Upper lobe of right lung (tissue), 1 donor: ENCODE results near the gene ARID5B. TPM values are rescaled to one million over a fixed set of nuclear protein-coding genes. Genes with fewer than 3 reads are reported as not detected.
"Not testable (repeated sequence)": the region's sequence is repeated elsewhere in the genome, so short reads cannot be mapped to it uniquely, and the experiment has no call there.

Source experiments
- ATAC-seq: fragments of 200-7000 bp; cut with Tn5 transposase; one replicate; pipeline ENCODE4 v1.9.1; 2020; ENCODE audit warnings: mild to moderate bottlenecking, moderate library complexity
- DNase-seq: peaks from one replicate; pipeline ENCODE4 v3.0.0-alpha.2; 2020
- H3K27ac ChIP-seq: fragments of 200-600 bp; one replicate; pipeline ENCODE4 v1.8.0; 2022
- H3K27me3 ChIP-seq: fragments of 200-600 bp; one replicate; pipeline ENCODE4 v1.8.0; 2022; ENCODE audit warnings: mild to moderate bottlenecking
- H3K36me3 ChIP-seq: fragments of 200-600 bp; one replicate; pipeline ENCODE4 v1.8.0; 2022
- H3K4me1 ChIP-seq: fragments of 200-600 bp; one replicate; pipeline ENCODE4 v1.8.0; 2022
- H3K4me3 ChIP-seq: fragments of 200-600 bp; one replicate; pipeline ENCODE4 v1.8.0; 2022; ENCODE audit warnings: mild to moderate bottlenecking
- H3K9me3 ChIP-seq: fragments of 200-600 bp; one replicate; pipeline ENCODE4 v1.8.0; 2022
- CTCF ChIP-seq: fragments of 200-600 bp; IDR thresholded peaks from one replicate; pipeline ENCODE4 v1.8.0; 2022; ENCODE audit warnings: antibody characterized with exemption
- intact Hi-C: fragments of 100-400 bp; cut with DNase I; formaldehyde crosslinking; loops from one replicate; pipeline ENCODE4 v1.11.0; 2022
- total RNA-seq: library from RNA; stranded (reverse); fragmentation: NEBNext Ultra II Directional; extraction: Animal tissue kit (Norgen Biotek cat#: 25700); gene quantifications from one replicate; pipeline ENCODE4 v1.2.1, GENCODE V29; 2021
- donor health status: DM: no; HTN: yes; CAD: no; lungs with severe emphysema.

Gene ARID5B
- total RNA-seq, 1 donor from 2014 or later: 34.1 TPM

GRCh38 chr10:61860964-61861758, 40.3 kb upstream of the ARID5B start:
- intact Hi-C loops: no loop called here
- Histone ChIP-seq H3K4me3 (no peak overlapping the region), H3K27me3 (no peaks in the 10 kb centered on the region), H3K36me3 (no peaks in the 10 kb centered on the region), H3K27ac (no peak overlapping the region), H3K4me1 (no peaks in the 10 kb centered on the region), H3K9me3 (no peaks in the 10 kb centered on the region)
- TF ChIP-seq CTCF: no peak
- DNase-seq (no peak), ATAC-seq (no peak)

- intact Hi-C loops: no loop called here
- no peak overlapping the region for H3K27ac ChIP-seq
- no peak for TF ChIP-seq CTCF
- no peak for DNase-seq
- H3K4me1 ChIP-seq: no peaks in the 10 kb centered on the region
- H3K27me3 ChIP-seq: no peaks in the 10 kb centered on the region
- no peak for ATAC-seq
- no peaks in the 10 kb centered on the region for H3K9me3 ChIP-seq
- no peak overlapping the region for H3K4me3 ChIP-seq
- no peaks in the 10 kb centered on the region for H3K36me3 ChIP-seq
Measured at GRCh38 chr10:61863981-61864380, 37.5 kb upstream of the ARID5B start.

- H3K36me3 ChIP-seq: no peaks in the 10 kb centered on the region
Measured at GRCh38 chr10:61866700-61867368, 34.7 kb upstream of the ARID5B start.

GRCh38 chr10:61867374-61867773, 34.1 kb upstream of the ARID5B start:
- ATAC-seq, intact Hi-C loops, H3K27me3 ChIP-seq, H3K9me3 ChIP-seq, H3K4me1 ChIP-seq, H3K36me3 ChIP-seq: not testable (repeated sequence)
- peak; percentile 62 for DNase-seq
- H3K4me3 ChIP-seq: peak overlapping the region; percentile 43
- peak overlapping the region; percentile 33 for H3K27ac ChIP-seq

More at GRCh38 chr10:61866700-61867368, 34.7 kb upstream of the ARID5B start:
- no peaks in the 10 kb centered on the region for H3K27me3 ChIP-seq
- H3K9me3 ChIP-seq: no peaks in the 10 kb centered on the region
- H3K27ac ChIP-seq: peak overlapping the region; percentile 33
- no peak for TF ChIP-seq CTCF
- ATAC-seq: no peak
- H3K4me1 ChIP-seq: no peaks in the 10 kb centered on the region
- peak overlapping the region; percentile 43 for H3K4me3 ChIP-seq
- intact Hi-C loops: no loop called here
- DNase-seq: no peak

GRCh38 chr10:61867817-61868216, 33.7 kb upstream of the ARID5B start:
- ATAC-seq, H3K9me3 ChIP-seq, H3K36me3 ChIP-seq, H3K4me1 ChIP-seq, H3K27me3 ChIP-seq, intact Hi-C loops: not testable (repeated sequence)
- DNase-seq: peak; percentile 84
- H3K4me3 ChIP-seq: peak overlapping the region; percentile 43
- H3K27ac ChIP-seq: peak overlapping the region; percentile 33

GRCh38 chr10:61869041-61869675, 32.3 kb upstream of the ARID5B start:
- Histone ChIP-seq H3K4me1 (no peaks in the 10 kb centered on the region), H3K36me3 (no peaks in the 10 kb centered on the region), H3K27me3 (no peaks in the 10 kb centered on the region), H3K4me3 (no peak overlapping the region), H3K9me3 (no peaks in the 10 kb centered on the region), H3K27ac (no peak overlapping the region)
- ATAC-seq (no peak), DNase-seq (no peak)
- no peak for TF ChIP-seq CTCF
- intact Hi-C loops: no loop called here
